HEK293 (cell line): ENCODE data around the gene TMEM51.

Experiments used
- SCRT2 ChIP-seq: fragments of 450-650 bp; formaldehyde crosslinking; IDR thresholded peaks from 2 replicates; pipeline ENCODE4 v1.5.1; 2016; ENCODE audit warnings: missing biosample characterization, missing genetic modification characterization
- ZNF132 ChIP-seq: fragments of 450-650 bp; formaldehyde crosslinking; IDR thresholded peaks from 2 replicates; pipeline ENCODE4 v1.5.1; 2017; ENCODE audit warnings: missing biosample characterization, missing genetic modification characterization, borderline replicate concordance
- ZNF274 ChIP-seq, 2 experiments: fragments of 200-500 bp in 1 of 2; fragments of 450-650 bp in 1 of 2; sonication (Bioruptor generic) in 1 of 2; formaldehyde crosslinking in 1 of 2; IDR thresholded peaks; 2 replicates each; pipeline versions ENCODE4 v1.5.1 to v1.6.1; 2014 to 2016; ENCODE audit warnings: borderline replicate concordance in 1 of 2, inconsistent platforms in 1 of 2, low read length in 1 of 2, missing biosample characterization in 1 of 2, missing genetic modification characterization in 1 of 2
- TF ChIP-seq, protein P1 (sequence below): fragments of 450-650 bp; formaldehyde crosslinking; IDR thresholded peaks from 2 replicates; pipeline ENCODE4 v1.5.1; 2016; ENCODE audit warnings: missing biosample characterization, missing genetic modification characterization

DNA sequence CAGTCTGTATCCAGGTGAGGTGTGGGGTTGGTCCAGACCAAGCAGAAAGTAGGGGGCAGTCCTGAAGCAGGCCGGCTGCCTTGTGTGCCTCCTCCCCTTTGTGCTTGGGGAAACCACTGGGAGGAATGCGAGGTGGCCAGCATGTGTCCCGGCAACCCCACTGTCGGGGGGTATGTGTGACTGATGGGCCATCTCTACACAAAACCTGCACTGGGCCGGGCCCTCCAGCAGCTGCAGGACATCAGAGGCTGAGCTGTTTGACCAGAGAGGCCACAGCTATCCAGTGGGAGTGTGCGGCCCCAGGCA is 33.3 kb downstream of the TMEM51 start:
- TF ChIP-seq, protein P1, sequence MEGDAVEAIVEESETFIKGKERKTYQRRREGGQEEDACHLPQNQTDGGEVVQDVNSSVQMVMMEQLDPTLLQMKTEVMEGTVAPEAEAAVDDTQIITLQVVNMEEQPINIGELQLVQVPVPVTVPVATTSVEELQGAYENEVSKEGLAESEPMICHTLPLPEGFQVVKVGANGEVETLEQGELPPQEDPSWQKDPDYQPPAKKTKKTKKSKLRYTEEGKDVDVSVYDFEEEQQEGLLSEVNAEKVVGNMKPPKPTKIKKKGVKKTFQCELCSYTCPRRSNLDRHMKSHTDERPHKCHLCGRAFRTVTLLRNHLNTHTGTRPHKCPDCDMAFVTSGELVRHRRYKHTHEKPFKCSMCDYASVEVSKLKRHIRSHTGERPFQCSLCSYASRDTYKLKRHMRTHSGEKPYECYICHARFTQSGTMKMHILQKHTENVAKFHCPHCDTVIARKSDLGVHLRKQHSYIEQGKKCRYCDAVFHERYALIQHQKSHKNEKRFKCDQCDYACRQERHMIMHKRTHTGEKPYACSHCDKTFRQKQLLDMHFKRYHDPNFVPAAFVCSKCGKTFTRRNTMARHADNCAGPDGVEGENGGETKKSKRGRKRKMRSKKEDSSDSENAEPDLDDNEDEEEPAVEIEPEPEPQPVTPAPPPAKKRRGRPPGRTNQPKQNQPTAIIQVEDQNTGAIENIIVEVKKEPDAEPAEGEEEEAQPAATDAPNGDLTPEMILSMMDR (tag by site-specific recombination): no peak
- TF ChIP-seq ZNF274 (IDR thresholded peaks at IDR 0.05; ENCODE audit: low read length) (no peak), ZNF274 (tag by site-specific recombination; IDR thresholded peaks at IDR 0.05; ENCODE audit: borderline replicate concordance) (no peak), SCRT2 (tag by site-specific recombination) (no peak), ZNF132 (tag by site-specific recombination) (no peak)
